Thymus (tissue), 11 donors: ENCODE measurements around the gene CNTN4. TPM values are rescaled to one million over a fixed set of nuclear protein-coding genes. Genes with fewer than 3 reads are reported as not detected.

Source experiments
- DNase-seq, 9 donors: peaks; one replicate each; pipeline ENCODE4 v3.0.0-alpha.2; 2013; ENCODE audit warnings: low spot score in 9 of 9, low read depth in 6 of 9, missing footprints in 1 of 9
- H3K27ac ChIP-seq, 2 donors: one replicate each; pipeline ENCODE4 v1.5.1; 2013; ENCODE audit warnings: control low read depth in 1 of 2, low read depth in 1 of 2, low read length in 1 of 2, mild to moderate bottlenecking in 1 of 2, moderate library complexity in 1 of 2
- H3K27me3 ChIP-seq, 2 donors: one replicate each; pipeline ENCODE4 v1.5.1; 2013; ENCODE audit warnings: low read length in 1 of 2; ENCODE audit not compliant: control insufficient read depth in 2 of 2, insufficient read depth in 1 of 2
- H3K36me3 ChIP-seq, 2 donors: one replicate each; pipeline ENCODE4 v1.5.1; 2013; ENCODE audit warnings: low read length in 1 of 2, mild to moderate bottlenecking in 1 of 2, moderate library complexity in 1 of 2; ENCODE audit not compliant: control insufficient read depth in 2 of 2, insufficient read depth in 2 of 2
- H3K4me1 ChIP-seq, 2 donors: one replicate each; pipeline ENCODE4 v1.5.1; 2013; ENCODE audit warnings: low read length in 2 of 2; ENCODE audit not compliant: control insufficient read depth in 2 of 2, insufficient read depth in 2 of 2
- H3K4me3 ChIP-seq, 2 donors: one replicate each; pipeline ENCODE4 v1.5.1; 2013; ENCODE audit warnings: low read length in 2 of 2, control low read depth in 1 of 2, mild to moderate bottlenecking in 1 of 2
- H3K9me3 ChIP-seq, 2 donors: one replicate each; pipeline ENCODE4 v1.5.1; 2013; ENCODE audit warnings: low read length in 1 of 2, mild to moderate bottlenecking in 1 of 2; ENCODE audit not compliant: control insufficient read depth in 2 of 2, insufficient read depth in 1 of 2
- WGBS: extraction: QIAGEN DNeasy Blood & Tissue Kit; methylation state at CpG from one replicate; pipeline ENCODE4 v1.1.7; 2013; 5-methylcytosine and 5-hydroxymethylcytosine counted together
- polyA plus RNA-seq: library from polyadenylated mRNA; stranded (reverse); fragments of 200-250 nt; gene quantifications from one replicate; pipeline ENCODE4 v1.2.3, GENCODE V29; 2013
- total RNA-seq: library from RNA; stranded (reverse); fragments of 120-200 nt; gene quantifications from one replicate; pipeline ENCODE4 v1.2.4, GENCODE V29; 2013
- donor health status: healthy.

Gene CNTN4
- total and polyA plus RNA-seq, 2 donors, result 9.4 to 9.9 TPM

GRCh38 chr3:2133146-2133545 lies 34.5 kb downstream of the CNTN4 start:
- Histone ChIP-seq H3K4me3 (no peak overlapping the region), H3K36me3 (no peaks in the 10 kb centered on the region), H3K9me3 (no peaks in the 10 kb centered on the region), H3K27ac (no peak overlapping the region), H3K27me3 (no peaks in the 10 kb centered on the region), H3K4me1 (no peaks in the 10 kb centered on the region)
- no peak for DNase-seq

- Histone ChIP-seq H3K27me3 (no peaks in the 10 kb centered on the region), H3K4me3 (no peak overlapping the region), H3K4me1 (no peaks in the 10 kb centered on the region), H3K36me3 (no peaks in the 10 kb centered on the region), H3K27ac (no peak overlapping the region), H3K9me3 (no peaks in the 10 kb centered on the region)
- DNase-seq, result no peak
- 84% methylated on average over 5 of the region's 5 CpGs for WGBS
Observed at GRCh38 chr3:2137651-2138050, 39.0 kb downstream of the CNTN4 start.

DNA sequence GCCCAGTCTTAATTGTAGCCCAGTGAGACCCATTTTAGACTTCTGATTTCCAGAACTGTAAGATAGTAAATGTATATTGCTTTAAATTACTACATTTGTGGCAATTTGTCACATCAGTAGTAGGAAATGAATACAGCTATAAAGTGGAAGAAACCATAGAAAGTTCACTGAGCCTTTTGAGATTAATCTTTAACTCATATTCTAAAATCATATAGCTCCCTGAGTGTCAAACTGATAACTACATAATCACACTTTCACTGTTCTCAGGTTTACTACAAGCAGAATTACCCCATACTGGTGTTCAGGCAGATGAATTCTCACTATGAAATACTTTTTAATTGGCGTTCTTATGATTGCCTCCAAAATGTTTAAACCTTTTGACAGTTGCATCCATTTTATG lies 42.8 kb downstream of the CNTN4 start:
- Histone ChIP-seq H3K27ac (no peak overlapping the region), H3K9me3 (no peaks in the 10 kb centered on the region), H3K4me3 (no peak overlapping the region), H3K4me1 (no peaks in the 10 kb centered on the region), H3K36me3 (no peaks in the 10 kb centered on the region), H3K27me3 (no peaks in the 10 kb centered on the region)
- DNase-seq, result no peak
- whole genome bisulfite sequencing, result 94% methylated on average over 1 of the region's 1 CpG

DNA sequence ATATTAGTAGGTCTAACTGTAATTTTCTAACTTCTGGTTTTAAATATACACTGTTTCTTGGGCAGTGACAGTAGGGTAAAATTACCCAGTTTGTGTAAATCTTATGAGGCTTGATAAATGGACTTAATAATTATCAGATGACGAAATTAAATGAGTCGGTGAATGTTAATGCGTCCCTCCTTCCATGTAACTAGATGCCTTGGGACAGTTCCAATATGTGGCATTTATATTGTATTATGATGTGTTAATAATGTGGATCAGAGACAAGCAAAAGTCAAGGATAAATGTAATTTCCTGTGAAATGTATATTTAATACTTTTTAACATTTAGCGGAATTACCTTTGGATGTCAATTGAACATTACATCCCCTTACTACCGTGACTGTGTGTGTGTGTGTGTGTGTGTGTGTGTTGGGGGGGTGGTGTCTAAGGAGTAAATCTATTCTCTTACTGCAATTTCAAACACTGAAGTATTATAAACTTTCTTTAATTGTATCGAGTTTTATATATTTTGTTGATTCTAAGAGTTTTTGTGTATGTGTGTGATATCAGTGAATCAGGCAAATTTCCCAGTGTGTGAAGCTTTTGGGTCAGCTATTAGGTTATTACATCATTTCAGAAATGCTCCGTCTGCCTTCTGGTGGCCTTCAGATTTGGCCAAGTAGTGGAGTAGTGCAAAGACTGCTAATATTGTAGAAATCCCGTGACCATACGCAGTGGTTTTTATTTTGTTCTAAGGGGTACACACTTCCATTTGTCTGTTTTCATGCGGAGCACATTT lies 50.1 kb downstream of the CNTN4 start:
- H3K27ac ChIP-seq, result no peak overlapping the region
- no peaks in the 10 kb centered on the region for H3K9me3 ChIP-seq
- H3K4me1 ChIP-seq, result no peaks in the 10 kb centered on the region
- no peak for DNase-seq
- H3K4me3 ChIP-seq, result no peak overlapping the region
- no peaks in the 10 kb centered on the region for H3K36me3 ChIP-seq
- 94% methylated on average over 10 of the region's 10 CpGs for WGBS
- no peaks in the 10 kb centered on the region for H3K27me3 ChIP-seq

GRCh38 chr3:2153053-2153452 lies 54.4 kb downstream of the CNTN4 start:
- WGBS, result 95% methylated on average over 2 of the region's 2 CpGs
- Histone ChIP-seq H3K9me3 (no peaks in the 10 kb centered on the region), H3K36me3 (no peaks in the 10 kb centered on the region), H3K4me3 (no peak overlapping the region), H3K27ac (no peak overlapping the region), H3K4me1 (no peaks in the 10 kb centered on the region), H3K27me3 (no peaks in the 10 kb centered on the region)
- DNase-seq, result no peak

DNA sequence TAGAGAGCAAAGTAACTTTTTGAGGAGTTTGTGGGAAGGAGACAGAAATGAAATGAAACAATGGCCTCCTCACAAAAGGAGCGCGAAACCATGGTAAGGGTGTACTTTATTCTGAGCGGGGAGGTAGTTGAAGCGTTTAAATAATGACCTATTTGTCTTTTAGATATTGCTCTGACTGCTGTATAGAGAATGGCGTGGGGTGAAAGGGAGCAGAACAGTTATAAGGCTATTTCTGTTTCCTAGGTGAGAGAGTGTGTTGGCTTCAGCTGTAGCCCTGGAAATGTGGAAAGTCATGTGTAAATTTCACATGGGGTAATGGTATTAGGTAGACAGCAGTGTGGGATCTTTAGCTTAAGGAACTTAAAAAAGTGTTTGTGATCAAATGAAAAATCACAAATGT lies 54.9 kb downstream of the CNTN4 start:
- Histone ChIP-seq H3K27ac (no peak overlapping the region), H3K36me3 (no peaks in the 10 kb centered on the region), H3K27me3 (no peaks in the 10 kb centered on the region), H3K9me3 (no peaks in the 10 kb centered on the region), H3K4me3 (no peak overlapping the region), H3K4me1 (no peaks in the 10 kb centered on the region)
- WGBS, result 76% methylated on average over 5 of the region's 5 CpGs
- DNase-seq, result no peak

GRCh38 chr3:2154621-2155020 lies 56.0 kb downstream of the CNTN4 start:
- H3K27me3 ChIP-seq, result no peaks in the 10 kb centered on the region
- 72% methylated on average over 3 of the region's 3 CpGs for WGBS

GRCh38 chr3:2156244-2156847 lies 57.7 kb downstream of the CNTN4 start:
- 59% methylated on average over 19 of the region's 19 CpGs for WGBS
- no peak overlapping the region for H3K27ac ChIP-seq
- H3K4me3 ChIP-seq, result no peak overlapping the region
- no peaks in the 10 kb centered on the region for H3K27me3 ChIP-seq
- DNase-seq, result peak in 5 of 9 donors; percentile 5 to 23 (median 18)
- no peaks in the 10 kb centered on the region for H3K9me3 ChIP-seq
- no peaks in the 10 kb centered on the region for H3K4me1 ChIP-seq
- no peaks in the 10 kb centered on the region for H3K36me3 ChIP-seq

More at GRCh38 chr3:2154621-2155020, 56.0 kb downstream of the CNTN4 start:
- peak in 1 of 9 donors; percentile 10 for DNase-seq
- no peak overlapping the region for H3K4me3 ChIP-seq
- no peak overlapping the region for H3K27ac ChIP-seq
- H3K4me1 ChIP-seq, result no peaks in the 10 kb centered on the region
- H3K9me3 ChIP-seq, result no peaks in the 10 kb centered on the region
- H3K36me3 ChIP-seq, result no peaks in the 10 kb centered on the region

- H3K9me3 ChIP-seq, result no peaks in the 10 kb centered on the region
- H3K4me1 ChIP-seq, result no peaks in the 10 kb centered on the region
- no peaks in the 10 kb centered on the region for H3K27me3 ChIP-seq
- H3K27ac ChIP-seq, result no peak overlapping the region
- H3K4me3 ChIP-seq, result no peak overlapping the region
- H3K36me3 ChIP-seq, result no peaks in the 10 kb centered on the region
- DNase-seq, result no peak
- 77% methylated on average over 3 of the region's 3 CpGs for WGBS
Observed at GRCh38 chr3:2158828-2159227, 60.2 kb downstream of the CNTN4 start.
